ENCODE data around the gene SNCA.

- TF ChIP-seq POLR2A (IDR thresholded peaks at IDR 0.05) (no peak), CTCF (IDR thresholded peaks at IDR 0.05) (no peak)
Observed at GRCh38 chr4:89685690-89686089, 151.3 kb downstream of the SNCA start.
